Astrocyte of the hippocampus (primary cell): Measurements from ENCODE around the gene TUBGCP6.
A peak's percentile ranks its signal among the peaks of the same experiment; 100 is the strongest.

Experiments used
- DNase-seq: peaks from one replicate; pipeline ENCODE4 v3.0.0; 2011; ENCODE audit warnings: low read depth, low spot score

The TUBGCP6 gene

DNA sequence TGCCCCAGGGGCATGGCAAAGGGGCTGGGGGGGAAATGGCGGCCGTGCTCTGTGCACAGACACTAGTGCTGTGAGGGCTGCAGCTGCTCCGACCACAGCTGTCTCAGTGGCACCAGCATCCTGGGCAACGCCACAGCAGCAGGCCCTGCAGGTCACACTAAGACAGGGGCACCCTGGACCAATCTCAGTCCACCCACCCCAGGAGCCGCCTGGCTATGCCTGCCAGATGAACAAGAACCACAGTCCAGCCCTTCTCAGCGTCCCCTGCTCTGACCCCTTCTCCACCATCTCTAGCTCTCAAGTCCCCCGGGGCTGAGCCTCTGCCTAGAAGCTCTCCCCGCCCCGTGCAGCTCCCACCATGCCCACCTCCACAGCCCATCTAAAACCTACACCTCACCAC, 16.5 kb downstream of the TUBGCP6 start:
- DNase-seq = no peak

DNA sequence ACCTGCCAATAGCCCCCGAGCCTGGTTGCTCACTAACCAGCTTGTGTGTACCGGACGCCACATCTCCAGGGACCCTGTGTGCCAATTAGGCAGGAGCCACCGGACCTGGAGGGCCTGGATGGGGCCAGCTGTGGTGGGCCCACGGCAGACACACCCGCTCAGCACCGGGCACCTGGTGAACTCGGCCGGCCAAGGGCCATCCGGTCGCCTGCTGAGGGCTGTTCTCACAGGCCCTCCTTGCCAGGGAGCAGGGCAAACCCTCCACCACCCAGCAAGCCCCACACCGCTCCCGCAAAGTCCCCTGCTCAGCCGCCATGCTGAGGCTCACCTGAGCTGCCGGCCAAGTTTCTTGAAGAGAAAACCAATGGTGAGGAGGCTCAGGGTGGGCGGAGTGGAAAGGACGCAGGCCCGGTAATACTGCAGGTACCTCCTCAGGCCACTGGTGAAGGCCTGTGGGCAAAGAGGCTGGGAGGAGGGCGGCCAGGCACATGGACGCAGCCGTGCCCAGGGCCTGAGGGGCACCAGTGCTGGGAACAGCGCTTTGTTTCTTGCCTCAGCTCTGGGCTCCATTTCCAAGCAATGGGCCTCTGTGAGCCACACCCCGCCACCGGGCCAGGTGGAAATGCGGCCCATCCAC, 17.1 kb downstream of the TUBGCP6 start:
- no peak for DNase-seq

- DNase-seq = no peak
Measured at GRCh38 chr22:50226875-50227165, 18.0 kb downstream of the TUBGCP6 start.

DNA sequence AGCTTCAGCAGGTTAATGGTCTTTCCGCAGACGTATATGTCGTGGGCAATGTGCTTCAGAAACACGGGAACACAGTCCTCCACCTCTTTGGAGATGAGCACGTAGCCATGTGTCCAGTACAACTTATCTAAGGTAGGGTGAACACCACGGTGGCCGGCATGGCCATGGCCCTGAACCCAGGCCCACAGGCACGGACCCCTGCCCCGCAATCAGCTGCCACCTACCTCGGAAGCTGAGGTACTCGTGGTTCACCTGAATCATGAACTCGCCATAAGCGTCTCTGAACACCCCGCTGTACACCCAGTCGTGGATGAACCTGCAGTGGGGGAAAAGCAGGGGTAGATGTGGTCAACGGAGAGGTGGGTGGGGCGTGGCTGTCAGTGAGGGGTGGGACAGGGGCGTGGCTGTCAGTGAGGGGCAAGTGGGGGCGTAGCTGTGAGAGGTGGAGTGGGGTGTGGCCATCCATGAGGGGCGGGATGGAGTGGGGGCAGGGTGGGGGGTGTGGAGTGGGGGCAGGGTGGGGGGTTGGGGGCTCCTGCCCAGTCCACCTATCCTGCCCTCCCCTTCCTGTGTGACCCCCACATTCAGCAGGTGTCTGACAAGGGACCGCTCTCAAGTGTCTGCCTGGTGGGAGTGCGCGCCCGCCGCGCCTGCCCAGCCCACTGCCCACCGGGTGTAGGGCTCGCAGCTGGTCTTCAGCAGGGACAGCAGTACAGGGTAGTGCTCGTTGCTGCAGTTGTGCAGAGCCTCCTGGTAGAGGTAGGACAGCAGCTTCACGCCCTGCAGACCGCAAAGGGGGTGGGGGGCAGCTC, 18.6 kb downstream of the TUBGCP6 start:
- no peak for DNase-seq

- DNase-seq = no peak
Measured at GRCh38 chr22:50225200-50225969, 19.4 kb downstream of the TUBGCP6 start.

DNA sequence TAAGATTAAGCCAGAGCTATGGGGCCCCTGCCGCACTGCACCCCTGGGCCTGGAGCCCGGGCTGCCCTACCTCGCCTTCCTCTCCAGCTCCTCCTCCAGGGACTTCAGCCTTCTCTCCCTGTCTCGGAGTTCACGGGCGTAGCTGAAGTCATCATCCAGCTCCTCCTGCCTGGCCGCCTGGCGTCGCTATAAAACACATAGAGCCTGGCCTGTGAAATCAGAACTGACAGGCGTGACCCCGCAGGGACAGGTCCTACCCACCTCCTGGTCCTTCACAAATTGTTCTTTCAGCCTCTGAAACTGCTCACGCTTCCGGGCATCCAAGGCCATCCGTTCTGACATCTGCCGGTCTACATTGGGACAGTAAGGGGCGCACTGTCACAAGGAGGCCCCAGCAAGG, 20.8 kb downstream of the TUBGCP6 start:
- no peak for DNase-seq

DNA sequence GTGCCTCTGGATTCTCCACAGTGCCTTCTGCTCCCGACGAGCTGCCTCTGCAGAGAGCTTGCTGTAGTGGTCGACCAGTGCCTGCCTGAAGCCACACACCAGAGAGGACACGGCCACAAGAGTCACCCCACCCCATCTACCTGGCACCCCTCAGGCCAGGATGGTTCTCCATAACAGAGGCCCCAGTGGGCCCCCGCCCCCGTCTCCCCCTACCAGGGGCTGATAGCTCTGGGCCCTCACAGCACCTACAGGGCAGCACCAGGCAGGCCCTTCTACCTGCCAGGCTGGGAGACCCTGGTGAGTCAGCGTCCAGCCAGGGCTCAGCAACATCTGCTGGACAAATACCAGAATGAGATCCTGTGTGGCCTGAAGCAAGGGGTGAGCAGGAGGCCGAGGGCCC, 22.3 kb downstream of the TUBGCP6 start:
- DNase-seq = no peak

GRCh38 chr22:50221410-50222300, 23.2 kb downstream of the TUBGCP6 start:
- no peak for DNase-seq

- no peak for DNase-seq
Measured at GRCh38 chr22:50220603-50221409, 24.0 kb downstream of the TUBGCP6 start.

DNA sequence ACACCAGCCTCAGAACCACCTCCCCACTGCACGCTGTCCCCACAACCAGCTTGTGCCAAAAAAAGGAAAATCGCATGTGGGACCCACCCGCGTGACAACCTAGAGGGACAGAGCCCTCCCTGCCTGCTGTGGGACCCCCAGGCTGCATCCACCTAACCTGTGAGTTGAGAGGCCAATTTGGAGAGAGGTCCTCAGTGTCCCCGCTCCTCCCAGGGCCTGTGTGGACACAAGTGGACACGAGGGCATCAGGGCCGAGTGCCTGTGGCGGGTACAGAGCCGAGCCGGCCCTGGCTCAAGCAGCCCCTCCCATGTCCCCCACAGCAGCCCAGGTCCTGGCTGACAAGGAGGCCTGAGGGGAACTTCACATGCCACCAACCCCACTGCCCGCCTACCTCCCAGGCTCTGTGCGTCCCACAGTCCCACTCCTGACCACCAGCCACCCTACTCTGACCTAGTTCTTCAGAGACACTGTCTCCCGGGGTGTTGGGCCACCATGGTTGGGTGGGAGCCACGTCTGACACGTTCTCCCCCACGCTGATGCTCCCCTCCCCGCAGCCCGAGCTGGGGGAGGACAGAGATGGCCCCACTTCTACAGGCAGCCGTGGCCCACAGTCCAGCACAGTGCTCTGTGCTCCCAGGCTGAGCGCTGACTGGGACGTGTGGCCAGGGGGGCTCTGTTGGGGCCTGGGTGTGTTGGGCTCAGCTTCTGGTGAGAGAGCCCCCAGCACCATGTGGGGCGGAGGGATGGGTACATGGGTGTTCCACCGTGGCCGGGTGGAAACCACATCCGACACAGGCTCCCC, 24.8 kb downstream of the TUBGCP6 start:
- DNase-seq = no peak

- peak; percentile 89 for DNase-seq
Measured at GRCh38 chr22:50218996-50219727, 25.7 kb downstream of the TUBGCP6 start.

DNA sequence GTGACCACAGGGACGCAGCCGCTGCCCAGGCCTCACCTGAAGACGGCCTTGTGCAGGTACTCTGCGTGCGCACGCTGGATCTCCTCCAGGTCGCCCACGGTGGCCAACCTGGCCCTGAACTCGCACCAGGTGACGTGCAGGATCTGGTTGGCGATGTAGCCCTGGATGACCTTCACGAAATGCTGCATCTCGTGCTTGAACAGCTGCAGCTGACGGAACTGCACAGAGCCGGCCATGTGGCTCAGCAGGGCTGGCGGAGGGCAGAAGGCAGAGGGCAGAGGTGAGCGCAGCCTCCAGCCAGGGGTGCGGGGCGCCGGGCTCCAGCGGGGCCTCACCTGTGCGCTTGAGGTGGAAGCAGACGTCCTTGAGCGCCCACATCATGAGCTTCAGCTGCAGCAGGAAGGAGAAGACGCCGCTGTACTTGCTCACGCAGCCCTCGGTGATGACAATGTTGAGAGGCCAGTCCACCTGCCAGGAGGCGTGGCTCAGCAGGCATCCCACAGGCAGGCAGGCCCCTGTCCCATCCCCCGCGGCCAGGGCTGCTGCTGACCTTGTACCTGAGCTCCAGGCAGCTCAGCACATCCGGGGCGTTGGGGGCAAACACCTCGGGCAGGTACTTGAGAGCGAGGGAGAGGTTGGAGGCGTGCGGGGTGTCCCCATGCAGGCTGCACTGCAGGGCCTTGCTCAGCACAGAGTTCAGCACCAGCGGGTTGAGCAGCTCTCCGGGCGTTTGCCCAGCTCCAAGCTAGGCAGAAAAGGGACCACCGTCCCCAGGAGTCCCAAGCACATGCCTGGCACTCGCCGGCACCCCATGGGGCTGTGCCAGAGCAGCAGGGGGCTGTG, 26.4 kb downstream of the TUBGCP6 start:
- DNase-seq = no peak

DNA sequence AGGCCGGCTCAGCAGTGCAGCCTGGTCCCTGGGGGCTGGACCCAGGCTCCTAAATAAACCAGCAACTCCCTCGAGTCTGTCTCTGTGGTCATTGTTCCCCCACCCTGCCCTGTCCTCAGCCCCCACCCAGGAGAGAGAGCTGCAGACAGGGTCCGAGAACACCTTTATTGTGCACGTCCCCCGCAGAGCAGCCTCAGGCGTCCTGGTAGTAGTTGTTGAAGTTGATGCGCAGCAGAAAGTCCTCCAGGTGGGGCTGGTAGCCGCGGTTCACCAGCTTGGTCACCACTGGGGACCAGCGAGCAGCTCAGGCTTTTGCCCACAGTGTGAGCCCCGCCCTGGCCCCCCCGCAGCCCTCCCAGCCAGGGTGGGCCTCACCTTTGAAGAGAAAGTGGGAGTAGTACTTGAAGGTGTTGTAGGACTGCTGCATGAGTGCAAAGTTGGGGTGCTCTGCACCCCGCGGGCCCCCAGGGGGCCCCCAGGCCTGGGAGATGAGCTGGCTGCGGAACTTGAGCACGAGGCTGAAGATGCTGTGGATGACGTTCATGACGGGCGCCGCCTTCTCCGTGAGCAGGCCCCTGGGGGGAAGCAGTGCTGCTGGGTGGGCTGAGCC, 27.2 kb downstream of the TUBGCP6 start:
- no peak for DNase-seq

DNA sequence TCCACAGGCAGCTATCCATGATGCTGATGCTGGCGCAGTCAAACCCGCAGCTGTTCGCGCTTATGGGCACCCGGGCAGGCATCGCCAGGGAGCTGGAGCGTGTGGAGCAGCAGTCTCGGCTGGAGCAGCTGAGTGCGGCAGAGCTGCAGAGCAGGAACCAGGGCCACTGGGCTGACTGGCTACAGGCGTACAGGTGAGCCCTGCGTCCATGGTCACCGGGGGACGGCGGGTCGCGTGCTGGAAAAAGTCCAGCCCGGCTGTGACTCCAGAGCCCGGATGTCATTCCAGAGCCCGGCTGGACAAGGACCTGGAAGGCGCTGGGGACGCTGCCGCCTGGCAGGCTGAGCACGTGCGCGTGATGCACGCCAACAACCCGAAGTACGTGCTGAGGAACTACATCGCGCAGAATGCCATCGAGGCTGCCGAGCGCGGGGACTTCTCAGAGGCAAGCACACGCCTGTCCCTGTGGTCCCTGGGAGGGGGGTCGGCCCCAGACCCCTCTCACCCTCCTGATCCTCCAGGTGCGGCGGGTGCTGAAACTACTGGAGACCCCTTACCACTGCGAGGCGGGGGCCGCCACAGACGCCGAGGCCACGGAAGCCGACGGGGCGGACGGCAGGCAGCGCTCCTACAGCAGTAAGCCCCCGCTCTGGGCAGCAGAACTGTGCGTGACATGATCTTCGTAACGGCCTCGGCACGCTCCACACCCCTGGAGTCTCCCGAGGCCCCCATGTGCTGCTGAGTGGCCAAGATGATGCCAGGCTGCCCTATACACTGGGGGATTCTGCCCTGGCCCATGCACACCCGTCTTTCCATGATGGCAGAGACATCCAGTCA, 27.9 kb downstream of the TUBGCP6 start:
- no peak for DNase-seq

GRCh38 chr22:50216055-50216683, 28.7 kb downstream of the TUBGCP6 start:
- DNase-seq = no peak

- no peak for DNase-seq
Measured at GRCh38 chr22:50215297-50216054, 29.3 kb downstream of the TUBGCP6 start.
